ENCODE measurements around the gene ADM2. TPM values are rescaled to one million over a fixed set of nuclear protein-coding genes. Genes with fewer than 3 reads are reported as not detected.

The ADM2 gene
- total RNA-seq, 4 donors from 2014 or later = under 0.01 to 1.9 (median 0.89) TPM

Other genes starting within 250 kb of the ADM2 start
- 10 to 100 TPM; 20.3 to 44.3 (median 32.2) TPM for gene TUBGCP6, start 236.5 kb upstream of the ADM2 start, total RNA-seq
- gene HDAC10, start 230.3 kb upstream of the ADM2 start, total RNA-seq = 10 to 100 TPM; 18.2 to 46.3 (median 35.6) TPM
- gene MAPK12, start 219.9 kb upstream of the ADM2 start, total RNA-seq = 1 to 10 TPM in 3 of 4 donors, under 1 TPM in 1; 0.19 to 6.9 (median 2.3) TPM
- 1 to 10 TPM; 2.4 to 5.7 (median 3.5) TPM for gene MAPK11, start 211.2 kb upstream of the ADM2 start, total RNA-seq
- gene PLXNB2, start 173.9 kb upstream of the ADM2 start, total RNA-seq = 100 to 1,000 TPM in 3 of 4 donors, 10 to 100 TPM in 1; 80.9 to 231 (median 129) TPM
- 1 to 10 TPM in 3 of 4 donors, under 1 TPM in 1; 0.88 to 3.6 (median 2.9) TPM for gene DENND6B, start 154.5 kb upstream of the ADM2 start, total RNA-seq
- gene PPP6R2, start 138.2 kb upstream of the ADM2 start, total RNA-seq = 10 to 100 TPM; 35.6 to 50.8 (median 45.6) TPM
- 10 to 100 TPM; 38.3 to 92.0 (median 63.4) TPM for gene SBF1, start 6.5 kb upstream of the ADM2 start, total RNA-seq
- not detected for gene MIOX, start 5.3 kb downstream of the ADM2 start, total RNA-seq
- 10 to 100 TPM; 35.4 to 65.0 (median 46.2) TPM for gene LMF2, start 26.2 kb downstream of the ADM2 start, total RNA-seq
- 10 to 100 TPM; 30.2 to 42.6 (median 38.5) TPM for gene NCAPH2, start 26.7 kb downstream of the ADM2 start, total RNA-seq
- gene SCO2, start 44.1 kb downstream of the ADM2 start, total RNA-seq = 10 to 100 TPM in 1 of 4 donors, 1 to 10 TPM in 3; 5.1 to 14.9 (median 6.7) TPM
- 100 to 1,000 TPM in 2 of 4 donors, 10 to 100 TPM in 2; 86.0 to 281 (median 137) TPM for gene TYMP, start 48.5 kb downstream of the ADM2 start, total RNA-seq
- gene KLHDC7B, start 64.4 kb downstream of the ADM2 start, total RNA-seq = under 1 TPM; 0.26 to 0.53 (median 0.40) TPM
- gene SYCE3, start 81.4 kb downstream of the ADM2 start, total RNA-seq = 1 to 10 TPM in 1 of 4 donors, not detected in 3; 1.8 TPM
- gene CPT1B, start 96.9 kb downstream of the ADM2 start, total RNA-seq = 10 to 100 TPM in 1 of 4 donors, 1 to 10 TPM in 3; 3.5 to 17.6 (median 8.2) TPM
- gene CHKB, start 101.3 kb downstream of the ADM2 start, total RNA-seq = 10 to 100 TPM; 16.7 to 51.2 (median 35.4) TPM
- 1 to 10 TPM; 1.3 to 2.9 (median 1.7) TPM for gene MAPK8IP2, start 119.2 kb downstream of the ADM2 start, total RNA-seq
- gene ARSA, start 146.6 kb downstream of the ADM2 start, total RNA-seq = 10 to 100 TPM; 18.7 to 47.0 (median 28.6) TPM
- gene SHANK3, start 191.3 kb downstream of the ADM2 start, total RNA-seq = 1 to 10 TPM; 3.7 to 5.9 (median 4.5) TPM